Measurements from ENCODE around the gene ANO4. TPM values are rescaled to one million over a fixed set of nuclear protein-coding genes. Genes with fewer than 3 reads are reported as not detected.

The ANO4 gene
- total and polyA plus RNA-seq, 2 of the 8 experiments (the other 6 are each of a cell fraction or from before 2014, with no cell fraction given) = 1.1 to 3.4 TPM

DNA sequence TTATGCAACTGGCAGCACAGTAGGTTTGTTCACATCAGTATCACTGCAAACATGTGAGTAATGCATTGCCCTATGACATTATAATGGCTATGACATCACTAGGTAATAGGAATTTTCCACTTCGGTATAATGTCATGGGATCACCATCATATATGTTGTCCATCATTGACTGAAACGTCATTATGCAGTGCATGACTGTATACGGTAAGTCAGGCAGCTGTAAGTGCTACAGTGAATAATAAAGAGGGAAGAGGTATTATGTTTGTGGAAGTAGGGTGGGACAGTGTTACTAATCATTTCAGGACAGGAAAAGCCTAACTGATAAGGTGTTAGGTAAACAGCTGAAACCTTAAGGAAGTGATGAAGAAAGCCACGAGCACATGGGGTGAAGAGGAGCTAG, 68.1 kb downstream of the ANO4 start (continued):
- no peak for TF ChIP-seq ASH2L (IDR thresholded peaks at IDR 0.05; ENCODE audit: low read length)
- no peak for TF ChIP-seq SUZ12 (IDR thresholded peaks at IDR 0.05; ENCODE audit: low read length)
- TF ChIP-seq HDAC2 (IDR thresholded peaks at IDR 0.05; ENCODE audit: borderline replicate concordance in 1 of 2, low read depth in 2 of 2, low read length in 2 of 2) = no peak
- no peak for TF ChIP-seq BCL11A (IDR thresholded peaks at IDR 0.05; ENCODE audit: low read depth in 2 of 2, low read length in 2 of 2)
